Suprapubic skin (tissue), 4 donors: ENCODE data around the gene GABRR3. TPM values are rescaled to one million over a fixed set of nuclear protein-coding genes. Genes with fewer than 3 reads are reported as not detected.

Experiments
- DNase-seq, 2 donors: peaks; one replicate each; pipeline ENCODE4 v3.0.0-alpha.2; 2019; ENCODE audit warnings: low spot score in 2 of 2
- H3K27ac ChIP-seq: fragments of 200-600 bp; sonication (generic); one replicate; pipeline ENCODE4 v1.5.1; 2019
- H3K27me3 ChIP-seq: fragments of 200-600 bp; sonication (generic); one replicate; pipeline ENCODE4 v1.5.1; 2019
- H3K36me3 ChIP-seq: fragments of 200-600 bp; sonication (generic); one replicate; pipeline ENCODE4 v1.5.1; 2019
- H3K4me1 ChIP-seq: fragments of 200-600 bp; sonication (generic); one replicate; pipeline ENCODE4 v1.5.1; 2019
- H3K4me3 ChIP-seq: fragments of 200-600 bp; sonication (generic); one replicate; pipeline ENCODE4 v1.5.1; 2019; ENCODE audit warnings: mild to moderate bottlenecking
- H3K9me3 ChIP-seq: fragments of 200-600 bp; sonication (generic); one replicate; pipeline ENCODE4 v1.5.1; 2019
- EP300 ChIP-seq: sonication (generic); formaldehyde crosslinking; IDR thresholded peaks from one replicate; pipeline ENCODE4 v1.6.1; 2017; ENCODE audit warnings: antibody characterized with exemption
- POLR2A ChIP-seq, 2 donors: fragments of 450-650 bp; IDR thresholded peaks; one replicate each; pipeline ENCODE4 v1.6.1; 2017; ENCODE audit warnings: antibody characterized with exemption in 2 of 2, mild to moderate bottlenecking in 2 of 2, moderate library complexity in 2 of 2
- POLR2AphosphoS5 ChIP-seq, 3 donors: sonication (generic); formaldehyde crosslinking; IDR thresholded peaks; one replicate each; pipeline ENCODE4 v1.6.1; 2017; ENCODE audit warnings: antibody characterized with exemption in 3 of 3
- WGBS: methylation state at CpG from one replicate; pipeline ENCODE4 v1.1.5; 2018; 5-methylcytosine and 5-hydroxymethylcytosine counted together
- total RNA-seq, 4 donors: library from RNA; depleted of rRNA; stranded (reverse); fragments of >200 nt; gene quantifications; one replicate each; pipeline ENCODE4 v1.1.0, GENCODE V29; 2016
- TF ChIP-seq, protein P1 (sequence below), 2 donors: fragments of 200-600 bp in 1 of 2; fragments of 450-650 bp in 1 of 2; sonication (generic) in 1 of 2; IDR thresholded peaks; one replicate each; pipeline ENCODE4 v1.5.1; 2016 to 2019; ENCODE audit warnings: antibody characterized with exemption in 2 of 2, mild to moderate bottlenecking in 1 of 2, moderate library complexity in 1 of 2

Gene GABRR3
- total RNA-seq, 4 donors from 2014 or later = not detected

DNA sequence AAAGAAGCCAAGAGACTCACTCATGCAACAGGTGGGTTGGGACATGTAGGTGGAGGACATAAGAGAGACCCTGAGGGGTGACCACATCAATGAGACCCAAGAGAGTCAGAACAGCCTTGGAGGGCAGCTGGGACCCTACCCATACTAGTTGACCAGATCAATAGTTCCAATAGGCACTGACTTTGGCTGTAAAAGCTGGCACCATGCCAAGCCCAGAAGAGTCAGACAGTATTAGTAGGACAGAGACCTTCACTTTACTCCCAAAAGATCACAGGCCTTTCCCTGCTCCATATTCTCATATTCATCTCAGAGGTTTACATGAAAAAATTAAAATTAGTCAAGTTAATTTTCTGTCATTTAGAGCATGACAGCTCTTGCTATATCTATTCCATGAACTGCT is 20.9 kb upstream of the GABRR3 start:
- no peaks in the 10 kb centered on the region for H3K4me1 ChIP-seq

DNA sequence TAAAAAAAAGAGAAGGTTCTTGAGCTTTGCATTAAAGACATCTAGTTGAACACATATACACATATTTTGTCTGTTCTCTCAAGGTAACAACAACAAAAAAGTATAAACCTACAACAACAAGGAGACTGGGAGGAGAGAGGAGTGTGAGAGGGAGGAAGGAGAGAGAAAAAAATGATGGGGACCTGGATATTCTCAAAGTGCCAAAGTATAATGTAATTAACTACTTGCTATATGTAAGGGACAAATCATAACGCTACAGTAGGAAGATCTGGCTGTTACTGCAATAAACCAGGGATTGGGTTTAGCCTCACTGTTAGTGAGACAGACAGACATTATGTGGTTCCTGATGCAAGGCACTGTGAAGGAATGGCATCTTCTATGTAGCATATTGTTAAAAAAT is 14.2 kb upstream of the GABRR3 start:
- H3K27me3 ChIP-seq = no peaks in the 10 kb centered on the region
- H3K4me3 ChIP-seq = no peak overlapping the region
- no peaks in the 10 kb centered on the region for H3K4me1 ChIP-seq
- DNase-seq = no peak
- H3K9me3 ChIP-seq = no peaks in the 10 kb centered on the region
- 73% methylated on average over 1 of the region's 1 CpG for WGBS
- no peak overlapping the region for H3K27ac ChIP-seq
- no peaks in the 10 kb centered on the region for H3K36me3 ChIP-seq
- TF ChIP-seq, protein P1, sequence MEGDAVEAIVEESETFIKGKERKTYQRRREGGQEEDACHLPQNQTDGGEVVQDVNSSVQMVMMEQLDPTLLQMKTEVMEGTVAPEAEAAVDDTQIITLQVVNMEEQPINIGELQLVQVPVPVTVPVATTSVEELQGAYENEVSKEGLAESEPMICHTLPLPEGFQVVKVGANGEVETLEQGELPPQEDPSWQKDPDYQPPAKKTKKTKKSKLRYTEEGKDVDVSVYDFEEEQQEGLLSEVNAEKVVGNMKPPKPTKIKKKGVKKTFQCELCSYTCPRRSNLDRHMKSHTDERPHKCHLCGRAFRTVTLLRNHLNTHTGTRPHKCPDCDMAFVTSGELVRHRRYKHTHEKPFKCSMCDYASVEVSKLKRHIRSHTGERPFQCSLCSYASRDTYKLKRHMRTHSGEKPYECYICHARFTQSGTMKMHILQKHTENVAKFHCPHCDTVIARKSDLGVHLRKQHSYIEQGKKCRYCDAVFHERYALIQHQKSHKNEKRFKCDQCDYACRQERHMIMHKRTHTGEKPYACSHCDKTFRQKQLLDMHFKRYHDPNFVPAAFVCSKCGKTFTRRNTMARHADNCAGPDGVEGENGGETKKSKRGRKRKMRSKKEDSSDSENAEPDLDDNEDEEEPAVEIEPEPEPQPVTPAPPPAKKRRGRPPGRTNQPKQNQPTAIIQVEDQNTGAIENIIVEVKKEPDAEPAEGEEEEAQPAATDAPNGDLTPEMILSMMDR (IDR thresholded peaks at IDR 0.05) = no peak
- no peak for TF ChIP-seq EP300
- no peak for TF ChIP-seq POLR2A (IDR thresholded peaks at IDR 0.05)
- TF ChIP-seq POLR2AphosphoS5 (IDR thresholded peaks at IDR 0.05) = no peak

More for the DNA sequence above, 20.9 kb upstream of the GABRR3 start:
- Histone ChIP-seq H3K36me3 (no peaks in the 10 kb centered on the region), H3K27ac (no peak overlapping the region), H3K9me3 (no peaks in the 10 kb centered on the region), H3K27me3 (no peaks in the 10 kb centered on the region), H3K4me3 (no peak overlapping the region)
- DNase-seq = no peak
- TF ChIP-seq POLR2A (IDR thresholded peaks at IDR 0.05) = no peak
- no peak for TF ChIP-seq EP300
- TF ChIP-seq, protein P1 (IDR thresholded peaks at IDR 0.05) = no peak
- TF ChIP-seq POLR2AphosphoS5 (IDR thresholded peaks at IDR 0.05) = no peak

DNA sequence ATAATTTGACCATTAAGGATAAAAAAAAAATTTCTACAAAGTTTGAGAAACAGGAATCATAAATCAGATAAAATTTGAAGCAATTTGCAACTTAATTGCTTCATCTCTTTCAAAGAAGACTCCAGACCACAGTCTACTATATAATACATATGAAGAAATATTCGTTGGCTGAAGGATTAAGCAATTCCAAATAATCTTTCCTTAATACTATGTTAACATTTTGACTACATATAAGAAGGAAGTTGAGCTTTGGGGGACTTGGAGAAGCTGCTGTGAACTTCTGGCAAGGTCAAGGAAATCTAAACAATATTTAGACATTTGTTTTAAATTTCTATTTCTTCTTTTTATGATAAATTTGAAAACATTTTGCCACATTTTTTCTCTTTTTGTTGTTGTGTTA is 13.5 kb upstream of the GABRR3 start:
- no peaks in the 10 kb centered on the region for H3K36me3 ChIP-seq
- DNase-seq = no peak
- 32% methylated on average over 1 of the region's 1 CpG for WGBS
- no peaks in the 10 kb centered on the region for H3K4me1 ChIP-seq
- H3K27me3 ChIP-seq = no peaks in the 10 kb centered on the region
- no peak for TF ChIP-seq EP300
- H3K9me3 ChIP-seq = no peaks in the 10 kb centered on the region
- H3K27ac ChIP-seq = no peak overlapping the region
- H3K4me3 ChIP-seq = no peak overlapping the region

DNA sequence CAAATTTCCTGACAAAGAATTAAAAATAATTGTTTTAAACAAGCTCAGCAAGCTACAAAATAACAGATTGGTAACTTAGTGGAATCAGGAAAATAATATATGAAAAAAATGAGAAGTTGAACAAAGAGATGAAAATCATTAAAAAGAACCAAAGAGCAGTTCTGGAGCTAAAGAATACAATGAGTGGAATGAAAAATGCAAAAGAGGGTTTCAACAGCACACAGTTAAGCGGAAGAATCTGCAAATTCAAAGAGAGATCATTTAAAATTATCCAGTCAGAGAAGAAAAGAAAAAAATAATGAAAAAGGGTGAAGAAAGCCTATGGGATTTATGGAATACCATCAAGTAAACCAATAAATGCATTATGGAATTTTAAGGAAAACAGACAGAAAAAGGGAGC is 6.2 kb upstream of the GABRR3 start:
- H3K27ac ChIP-seq = no peak overlapping the region
- H3K9me3 ChIP-seq = no peaks in the 10 kb centered on the region
- DNase-seq = no peak
- no peaks in the 10 kb centered on the region for H3K36me3 ChIP-seq
- no peak overlapping the region for H3K4me3 ChIP-seq
- TF ChIP-seq POLR2A (IDR thresholded peaks at IDR 0.05) = no peak
- no peak for TF ChIP-seq POLR2AphosphoS5 (IDR thresholded peaks at IDR 0.05)
- no peak for TF ChIP-seq EP300
- TF ChIP-seq, protein P1 (IDR thresholded peaks at IDR 0.05) = no peak
- WGBS = 97% methylated on average over 1 of the region's 1 CpG
- no peaks in the 10 kb centered on the region for H3K27me3 ChIP-seq
- H3K4me1 ChIP-seq = no peaks in the 10 kb centered on the region

DNA sequence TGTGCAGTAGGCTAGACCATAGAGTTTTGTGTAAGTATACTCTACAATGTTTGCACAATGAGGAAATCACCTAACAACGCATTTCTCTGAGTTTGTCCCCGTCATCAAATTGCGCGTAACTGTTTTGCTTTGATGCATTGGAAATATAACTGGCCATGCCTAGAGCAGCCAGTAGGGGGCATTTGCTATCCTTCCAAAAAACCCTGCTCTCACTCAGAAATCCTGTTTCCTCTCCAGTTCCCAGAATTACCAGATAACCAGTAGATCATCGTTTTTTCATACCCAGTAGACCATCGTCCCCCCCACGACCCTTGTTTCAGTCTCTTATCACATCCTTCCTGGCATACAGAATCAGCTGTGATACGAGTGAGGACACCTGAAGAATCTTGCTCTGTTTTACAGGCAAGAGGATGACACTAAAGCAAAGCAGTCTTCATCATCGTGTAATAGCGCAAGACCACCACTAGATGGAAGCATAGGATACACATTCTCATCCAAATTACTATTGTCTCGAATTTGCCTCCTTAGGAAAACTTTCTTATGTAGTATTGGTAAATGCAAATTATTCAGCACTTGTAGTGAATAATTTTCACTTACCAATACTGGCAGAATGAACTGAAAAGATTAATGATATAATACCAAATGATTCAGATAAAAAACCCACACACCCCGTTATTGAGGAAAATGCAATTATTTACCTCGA is 4.4 kb upstream of the GABRR3 start:
- no peaks in the 10 kb centered on the region for H3K36me3 ChIP-seq
- DNase-seq = peak in 1 of 2 donors; percentile 62
- no peaks in the 10 kb centered on the region for H3K4me1 ChIP-seq
- WGBS = 16% methylated on average over 13 of the region's 13 CpGs
- TF ChIP-seq EP300 (no peak), POLR2AphosphoS5 (IDR thresholded peaks at IDR 0.05) (no peak), POLR2A (IDR thresholded peaks at IDR 0.05) (no peak)
- TF ChIP-seq, protein P1 (IDR thresholded peaks at IDR 0.05) = peak; percentile 49 to 88
- no peak overlapping the region for H3K27ac ChIP-seq
- H3K27me3 ChIP-seq = peaks cover 11% of the 10 kb centered on the region
- no peaks in the 10 kb centered on the region for H3K9me3 ChIP-seq
- H3K4me3 ChIP-seq = peak overlapping the region; percentile 29

DNA sequence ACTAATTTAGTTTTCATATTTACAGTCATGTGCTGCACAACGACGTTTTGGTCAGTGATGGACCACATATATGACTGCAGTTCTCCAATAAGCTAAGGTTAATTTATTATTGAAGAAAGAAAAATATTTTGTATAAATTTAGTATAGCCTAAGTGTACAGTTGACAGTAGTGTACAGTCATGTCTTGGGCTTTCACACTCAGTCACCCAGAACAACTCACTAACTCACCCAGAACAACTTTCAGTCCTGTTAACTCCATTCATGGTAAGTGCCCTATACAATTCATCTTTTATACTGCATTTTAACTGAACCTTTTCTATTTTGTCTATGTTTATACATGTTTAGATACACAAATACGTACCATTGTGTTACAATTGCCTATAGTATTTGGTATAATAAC is 3.8 kb upstream of the GABRR3 start:
- H3K4me1 ChIP-seq = no peaks in the 10 kb centered on the region
- no peak for DNase-seq
- WGBS = 78% methylated on average over 3 of the region's 3 CpGs
- peaks cover 11% of the 10 kb centered on the region for H3K27me3 ChIP-seq
- TF ChIP-seq, protein P1 (IDR thresholded peaks at IDR 0.05) = no peak
- TF ChIP-seq POLR2AphosphoS5 (IDR thresholded peaks at IDR 0.05) (no peak), POLR2A (IDR thresholded peaks at IDR 0.05) (no peak), EP300 (no peak)
- no peaks in the 10 kb centered on the region for H3K9me3 ChIP-seq
- no peak overlapping the region for H3K27ac ChIP-seq
- H3K4me3 ChIP-seq = no peak overlapping the region
- no peaks in the 10 kb centered on the region for H3K36me3 ChIP-seq
